HEK293 (cell line): ENCODE results near the gene PIP4K2B.

ENCODE experiments used
- CTCF ChIA-PET: fragments of 350-600 bp; formaldehyde crosslinking; extraction: SDS; loops from one replicate; lab custom pipeline; 2021; ENCODE audit warnings: antibody characterized with exemption; lab: Yijun Ruan, JAX
- POLR2A ChIA-PET: fragments of 300-600 bp; formaldehyde crosslinking; extraction: SDS; loops from one replicate; lab custom pipeline; 2020; ENCODE audit warnings: antibody characterized with exemption, inconsistent platforms; lab: Yijun Ruan, JAX
- H3K27ac ChIP-seq: fragments of 200-500 bp; sonication (Bioruptor generic); 2 replicates; pipeline ENCODE4 v1.5.1; 2014; ENCODE audit warnings: low read depth, low read length, control low read depth, inconsistent platforms; ENCODE audit errors: extremely low read depth
- H3K36me3 ChIP-seq, 2 experiments: fragments of 200-500 bp in 1 of 2; sonication (Bioruptor generic) in 1 of 2; 1 replicate in 1 of 2; 2 replicates in 1 of 2; pipeline ENCODE4 v1.5.1; 2014 to 2017; ENCODE audit warnings: inconsistent platforms in 2 of 2, low read length in 2 of 2; ENCODE audit not compliant: control insufficient read depth in 2 of 2, insufficient read depth in 1 of 2
- H3K4me1 ChIP-seq: fragments of 200-500 bp; sonication (Bioruptor generic); 2 replicates; pipeline ENCODE4 v1.5.1; 2014; ENCODE audit warnings: mild to moderate bottlenecking, low read length, inconsistent platforms; ENCODE audit not compliant: control insufficient read depth, insufficient read depth
- H3K4me3 ChIP-seq: 2 replicates; pipeline ENCODE4 v1.5.1; 2011; ENCODE audit warnings: low read depth, mild to moderate bottlenecking, control low read depth, low read length, moderate library complexity
- H3K9me3 ChIP-seq: fragments of 200-500 bp; sonication (Bioruptor generic); 2 replicates; pipeline ENCODE4 v1.5.1; 2014; ENCODE audit warnings: low read depth, low read length, inconsistent platforms; ENCODE audit not compliant: control insufficient read depth, insufficient read depth
- EGR2 ChIP-seq: fragments of 450-650 bp; formaldehyde crosslinking; IDR thresholded peaks from 2 replicates; pipeline ENCODE4 v1.5.1; 2016; ENCODE audit warnings: low read depth, missing biosample characterization, missing genetic modification characterization
- GLIS1 ChIP-seq: fragments of 450-650 bp; formaldehyde crosslinking; IDR thresholded peaks from 2 replicates; pipeline ENCODE4 v1.5.1; 2016; ENCODE audit warnings: missing biosample characterization, missing genetic modification characterization
- GLIS2 ChIP-seq: fragments of 450-650 bp; formaldehyde crosslinking; IDR thresholded peaks from 2 replicates; pipeline ENCODE4 v1.5.1; 2016; ENCODE audit warnings: missing biosample characterization, missing genetic modification characterization
- KLF1 ChIP-seq: fragments of 450-650 bp; formaldehyde crosslinking; IDR thresholded peaks from 2 replicates; pipeline ENCODE4 v1.5.1; 2016; ENCODE audit warnings: missing biosample characterization, missing genetic modification characterization
- ZNF248 ChIP-seq: fragments of 450-650 bp; formaldehyde crosslinking; IDR thresholded peaks from 2 replicates; pipeline ENCODE4 v1.5.1; 2017; ENCODE audit warnings: missing biosample characterization, missing genetic modification characterization
- ZNF266 ChIP-seq: fragments of 450-650 bp; formaldehyde crosslinking; IDR thresholded peaks from 2 replicates; pipeline ENCODE4 v1.5.1; 2016; ENCODE audit warnings: missing biosample characterization, missing genetic modification characterization, low read depth
- ZNF324 ChIP-seq: fragments of 450-650 bp; formaldehyde crosslinking; IDR thresholded peaks from 2 replicates; pipeline ENCODE4 v1.5.1; 2016; ENCODE audit warnings: missing biosample characterization, missing genetic modification characterization
- ZNF585B ChIP-seq: fragments of 450-650 bp; formaldehyde crosslinking; IDR thresholded peaks from 2 replicates; pipeline ENCODE4 v1.5.1; 2016; ENCODE audit warnings: missing biosample characterization, missing genetic modification characterization
- ZNF76 ChIP-seq: fragments of 450-650 bp; formaldehyde crosslinking; IDR thresholded peaks from 2 replicates; pipeline ENCODE4; 2016; ENCODE audit warnings: low read depth, missing biosample characterization, missing genetic modification characterization, borderline replicate concordance
- TF ChIP-seq, protein P1 (sequence below): fragments of 450-650 bp; formaldehyde crosslinking; IDR thresholded peaks from 2 replicates; pipeline ENCODE4 v1.5.1; 2016; ENCODE audit warnings: missing biosample characterization, missing genetic modification characterization
- TF ChIP-seq, protein P2 (sequence below): fragments of 450-650 bp; formaldehyde crosslinking; IDR thresholded peaks from 2 replicates; pipeline ENCODE4 v1.5.1; 2016; ENCODE audit warnings: missing biosample characterization, missing genetic modification characterization
- TF ChIP-seq, protein P3 (sequence below): fragments of 450-650 bp; formaldehyde crosslinking; IDR thresholded peaks from 2 replicates; pipeline ENCODE4 v1.5.1; 2016; ENCODE audit warnings: missing biosample characterization, missing genetic modification characterization
- TF ChIP-seq, protein P4 (sequence below): fragments of 450-650 bp; formaldehyde crosslinking; IDR thresholded peaks from 2 replicates; pipeline ENCODE4 v1.5.1; 2017; ENCODE audit warnings: missing biosample characterization, missing genetic modification characterization
- TF ChIP-seq, protein P5 (sequence below): fragments of 450-650 bp; formaldehyde crosslinking; IDR thresholded peaks from 2 replicates; pipeline ENCODE4 v1.5.1; 2016; ENCODE audit warnings: missing biosample characterization, missing genetic modification characterization

Gene PIP4K2B

DNA sequence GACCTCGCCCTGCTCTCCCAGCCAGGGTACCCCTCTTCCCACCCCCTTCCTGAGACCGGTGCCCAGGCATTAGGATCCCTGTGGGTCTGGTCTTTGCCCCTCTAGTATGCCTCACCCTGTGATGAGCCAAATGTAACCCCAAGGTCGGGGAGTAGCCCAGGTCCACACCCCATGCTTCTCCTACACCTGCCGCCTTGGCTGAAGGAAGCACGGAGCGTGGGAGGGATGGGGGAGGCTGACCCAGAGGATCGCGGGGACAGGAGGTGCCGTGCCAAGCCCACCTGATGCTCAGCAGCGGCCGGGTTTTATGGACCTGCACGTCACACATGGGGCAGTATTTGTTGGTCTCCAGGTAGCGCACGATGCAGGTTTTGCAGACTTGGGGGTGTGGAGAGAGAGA, 60.1 kb downstream of the PIP4K2B start:
- ChIA-PET POLR2A (no interaction called here), CTCF (no interaction called here)
- Histone ChIP-seq H3K9me3 (no peaks in the 10 kb centered on the region), H3K36me3 (peaks cover 13 to 57% of the 10 kb centered on the region in 2 experiments; a peak in 2 of 3 replicates), H3K27ac (no peak overlapping the region), H3K4me3 (no peak overlapping the region), H3K4me1 (peaks cover 18% of the 10 kb centered on the region)
- TF ChIP-seq EGR2: 0 out of 2 replicates have a peak, but pooled peaks have one; percentile 7
- TF ChIP-seq, protein P1, sequence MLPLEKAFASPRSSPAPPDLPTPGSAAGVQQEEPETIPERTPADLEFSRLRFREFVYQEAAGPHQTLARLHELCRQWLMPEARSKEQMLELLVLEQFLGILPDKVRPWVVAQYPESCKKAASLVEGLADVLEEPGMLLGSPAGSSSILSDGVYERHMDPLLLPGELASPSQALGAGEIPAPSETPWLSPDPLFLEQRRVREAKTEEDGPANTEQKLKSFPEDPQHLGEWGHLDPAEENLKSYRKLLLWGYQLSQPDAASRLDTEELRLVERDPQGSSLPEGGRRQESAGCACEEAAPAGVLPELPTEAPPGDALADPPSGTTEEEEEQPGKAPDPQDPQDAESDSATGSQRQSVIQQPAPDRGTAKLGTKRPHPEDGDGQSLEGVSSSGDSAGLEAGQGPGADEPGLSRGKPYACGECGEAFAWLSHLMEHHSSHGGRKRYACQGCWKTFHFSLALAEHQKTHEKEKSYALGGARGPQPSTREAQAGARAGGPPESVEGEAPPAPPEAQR (tag by site-specific recombination): no peak

DNA sequence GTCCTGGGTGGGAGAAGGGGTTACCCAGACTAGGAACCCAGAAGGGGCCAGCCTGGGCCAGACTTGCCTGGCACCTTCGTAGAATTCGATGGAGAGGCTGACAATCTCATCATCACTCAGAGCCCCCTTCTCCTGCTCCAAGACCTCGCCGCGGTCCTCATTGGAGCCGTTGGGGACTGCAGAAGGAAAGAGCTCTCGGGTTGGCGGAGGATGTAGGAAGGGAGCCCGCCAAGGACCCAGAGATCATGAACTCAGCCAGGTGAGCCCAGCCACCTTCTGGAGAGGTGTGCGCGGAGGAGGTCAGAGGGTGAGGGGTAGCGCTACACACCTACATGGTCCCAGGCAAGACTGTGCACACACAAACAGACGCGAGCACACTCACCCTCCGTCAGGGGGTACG, 60.7 kb downstream of the PIP4K2B start:
- Histone ChIP-seq H3K36me3 (peaks cover 13 to 63% of the 10 kb centered on the region in 2 experiments; a peak in 2 of 3 replicates), H3K4me1 (peaks cover 14% of the 10 kb centered on the region), H3K9me3 (no peaks in the 10 kb centered on the region)
- POLR2A ChIA-PET: no interaction called here
- TF ChIP-seq, protein P2, sequence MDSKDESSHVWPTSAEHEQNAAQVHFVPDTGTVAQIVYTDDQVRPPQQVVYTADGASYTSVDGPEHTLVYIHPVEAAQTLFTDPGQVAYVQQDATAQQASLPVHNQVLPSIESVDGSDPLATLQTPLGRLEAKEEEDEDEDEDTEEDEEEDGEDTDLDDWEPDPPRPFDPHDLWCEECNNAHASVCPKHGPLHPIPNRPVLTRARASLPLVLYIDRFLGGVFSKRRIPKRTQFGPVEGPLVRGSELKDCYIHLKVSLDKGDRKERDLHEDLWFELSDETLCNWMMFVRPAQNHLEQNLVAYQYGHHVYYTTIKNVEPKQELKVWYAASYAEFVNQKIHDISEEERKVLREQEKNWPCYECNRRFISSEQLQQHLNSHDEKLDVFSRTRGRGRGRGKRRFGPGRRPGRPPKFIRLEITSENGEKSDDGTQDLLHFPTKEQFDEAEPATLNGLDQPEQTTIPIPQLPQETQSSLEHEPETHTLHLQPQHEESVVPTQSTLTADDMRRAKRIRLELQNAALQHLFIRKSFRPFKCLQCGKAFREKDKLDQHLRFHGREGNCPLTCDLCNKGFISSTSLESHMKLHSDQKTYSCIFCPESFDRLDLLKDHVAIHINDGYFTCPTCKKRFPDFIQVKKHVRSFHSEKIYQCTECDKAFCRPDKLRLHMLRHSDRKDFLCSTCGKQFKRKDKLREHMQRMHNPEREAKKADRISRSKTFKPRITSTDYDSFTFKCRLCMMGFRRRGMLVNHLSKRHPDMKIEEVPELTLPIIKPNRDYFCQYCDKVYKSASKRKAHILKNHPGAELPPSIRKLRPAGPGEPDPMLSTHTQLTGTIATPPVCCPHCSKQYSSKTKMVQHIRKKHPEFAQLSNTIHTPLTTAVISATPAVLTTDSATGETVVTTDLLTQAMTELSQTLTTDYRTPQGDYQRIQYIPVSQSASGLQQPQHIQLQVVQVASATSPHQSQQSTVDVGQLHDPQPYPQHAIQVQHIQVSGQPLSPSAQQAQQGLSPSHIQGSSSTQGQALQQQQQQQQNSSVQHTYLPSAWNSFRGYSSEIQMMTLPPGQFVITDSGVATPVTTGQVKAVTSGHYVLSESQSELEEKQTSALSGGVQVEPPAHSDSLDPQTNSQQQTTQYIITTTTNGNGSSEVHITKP (tag by site-specific recombination): no peak
- TF ChIP-seq GLIS2 (tag by site-specific recombination) (no peak), ZNF76 (tag by site-specific recombination) (no peak), ZNF585B (tag by site-specific recombination) (no peak), GLIS1 (tag by site-specific recombination) (no peak), ZNF324 (tag by site-specific recombination) (no peak)
- TF ChIP-seq, protein P3, sequence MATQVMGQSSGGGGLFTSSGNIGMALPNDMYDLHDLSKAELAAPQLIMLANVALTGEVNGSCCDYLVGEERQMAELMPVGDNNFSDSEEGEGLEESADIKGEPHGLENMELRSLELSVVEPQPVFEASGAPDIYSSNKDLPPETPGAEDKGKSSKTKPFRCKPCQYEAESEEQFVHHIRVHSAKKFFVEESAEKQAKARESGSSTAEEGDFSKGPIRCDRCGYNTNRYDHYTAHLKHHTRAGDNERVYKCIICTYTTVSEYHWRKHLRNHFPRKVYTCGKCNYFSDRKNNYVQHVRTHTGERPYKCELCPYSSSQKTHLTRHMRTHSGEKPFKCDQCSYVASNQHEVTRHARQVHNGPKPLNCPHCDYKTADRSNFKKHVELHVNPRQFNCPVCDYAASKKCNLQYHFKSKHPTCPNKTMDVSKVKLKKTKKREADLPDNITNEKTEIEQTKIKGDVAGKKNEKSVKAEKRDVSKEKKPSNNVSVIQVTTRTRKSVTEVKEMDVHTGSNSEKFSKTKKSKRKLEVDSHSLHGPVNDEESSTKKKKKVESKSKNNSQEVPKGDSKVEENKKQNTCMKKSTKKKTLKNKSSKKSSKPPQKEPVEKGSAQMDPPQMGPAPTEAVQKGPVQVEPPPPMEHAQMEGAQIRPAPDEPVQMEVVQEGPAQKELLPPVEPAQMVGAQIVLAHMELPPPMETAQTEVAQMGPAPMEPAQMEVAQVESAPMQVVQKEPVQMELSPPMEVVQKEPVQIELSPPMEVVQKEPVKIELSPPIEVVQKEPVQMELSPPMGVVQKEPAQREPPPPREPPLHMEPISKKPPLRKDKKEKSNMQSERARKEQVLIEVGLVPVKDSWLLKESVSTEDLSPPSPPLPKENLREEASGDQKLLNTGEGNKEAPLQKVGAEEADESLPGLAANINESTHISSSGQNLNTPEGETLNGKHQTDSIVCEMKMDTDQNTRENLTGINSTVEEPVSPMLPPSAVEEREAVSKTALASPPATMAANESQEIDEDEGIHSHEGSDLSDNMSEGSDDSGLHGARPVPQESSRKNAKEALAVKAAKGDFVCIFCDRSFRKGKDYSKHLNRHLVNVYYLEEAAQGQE (tag by site-specific recombination): no peak
- TF ChIP-seq, all 188 proteins: peak for 0
- H3K27ac ChIP-seq: no peak overlapping the region
- no peak overlapping the region for H3K4me3 ChIP-seq
- CTCF ChIA-PET: interaction anchor here (1.5 kb wide), 1 partner anchor 11 kb away, joined by 3 read pairs; no protein-coding TSS in a partner anchor

DNA sequence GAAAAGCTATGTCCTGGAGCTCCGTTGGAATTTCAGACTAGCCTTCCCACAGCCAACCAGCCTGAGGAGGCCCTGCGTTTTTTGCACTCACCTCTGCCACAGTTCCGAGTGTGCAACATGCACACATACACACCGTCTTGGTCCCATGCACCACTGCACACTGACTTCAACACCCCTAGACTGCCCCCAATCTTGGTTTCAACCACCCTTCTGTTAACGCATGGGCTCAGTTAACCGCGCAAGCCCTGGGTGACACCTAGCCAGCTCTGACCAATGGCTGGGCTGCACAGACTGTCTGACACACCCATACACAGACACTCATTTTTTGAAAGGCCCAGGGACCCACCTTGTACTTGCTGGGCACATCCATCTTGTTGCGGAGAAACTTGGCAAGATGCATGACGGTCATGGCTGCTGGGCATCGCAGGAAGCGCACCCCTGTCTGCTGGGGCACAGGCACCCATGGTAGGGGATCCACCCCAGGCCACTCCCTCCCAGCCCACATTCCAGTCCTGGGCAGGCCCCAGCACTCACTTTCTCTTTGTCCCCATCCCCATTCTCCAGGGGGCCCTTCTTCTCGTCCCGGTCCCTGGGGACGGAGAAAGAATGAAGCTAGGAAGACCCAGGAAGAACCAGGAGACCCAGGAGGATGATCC, 61.2 kb downstream of the PIP4K2B start:
- POLR2A ChIA-PET: interaction anchor here (0.6 kb wide), 1 partner anchor 56 kb away, joined by 3 read pairs; no protein-coding TSS in a partner anchor
- H3K36me3 ChIP-seq: peaks cover 13 to 68% of the 10 kb centered on the region in 2 experiments; a peak in 2 of 3 replicates
- TF ChIP-seq, protein P4, sequence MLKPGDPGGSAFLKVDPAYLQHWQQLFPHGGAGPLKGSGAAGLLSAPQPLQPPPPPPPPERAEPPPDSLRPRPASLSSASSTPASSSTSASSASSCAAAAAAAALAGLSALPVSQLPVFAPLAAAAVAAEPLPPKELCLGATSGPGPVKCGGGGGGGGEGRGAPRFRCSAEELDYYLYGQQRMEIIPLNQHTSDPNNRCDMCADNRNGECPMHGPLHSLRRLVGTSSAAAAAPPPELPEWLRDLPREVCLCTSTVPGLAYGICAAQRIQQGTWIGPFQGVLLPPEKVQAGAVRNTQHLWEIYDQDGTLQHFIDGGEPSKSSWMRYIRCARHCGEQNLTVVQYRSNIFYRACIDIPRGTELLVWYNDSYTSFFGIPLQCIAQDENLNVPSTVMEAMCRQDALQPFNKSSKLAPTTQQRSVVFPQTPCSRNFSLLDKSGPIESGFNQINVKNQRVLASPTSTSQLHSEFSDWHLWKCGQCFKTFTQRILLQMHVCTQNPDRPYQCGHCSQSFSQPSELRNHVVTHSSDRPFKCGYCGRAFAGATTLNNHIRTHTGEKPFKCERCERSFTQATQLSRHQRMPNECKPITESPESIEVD: no peak
- TF ChIP-seq ZNF266 (tag by site-specific recombination): no peak
- TF ChIP-seq ZNF248: no peak
- peak; percentile 81 for TF ChIP-seq KLF1
- no peak for TF ChIP-seq ZNF324 (tag by site-specific recombination)
- TF ChIP-seq, protein P5, sequence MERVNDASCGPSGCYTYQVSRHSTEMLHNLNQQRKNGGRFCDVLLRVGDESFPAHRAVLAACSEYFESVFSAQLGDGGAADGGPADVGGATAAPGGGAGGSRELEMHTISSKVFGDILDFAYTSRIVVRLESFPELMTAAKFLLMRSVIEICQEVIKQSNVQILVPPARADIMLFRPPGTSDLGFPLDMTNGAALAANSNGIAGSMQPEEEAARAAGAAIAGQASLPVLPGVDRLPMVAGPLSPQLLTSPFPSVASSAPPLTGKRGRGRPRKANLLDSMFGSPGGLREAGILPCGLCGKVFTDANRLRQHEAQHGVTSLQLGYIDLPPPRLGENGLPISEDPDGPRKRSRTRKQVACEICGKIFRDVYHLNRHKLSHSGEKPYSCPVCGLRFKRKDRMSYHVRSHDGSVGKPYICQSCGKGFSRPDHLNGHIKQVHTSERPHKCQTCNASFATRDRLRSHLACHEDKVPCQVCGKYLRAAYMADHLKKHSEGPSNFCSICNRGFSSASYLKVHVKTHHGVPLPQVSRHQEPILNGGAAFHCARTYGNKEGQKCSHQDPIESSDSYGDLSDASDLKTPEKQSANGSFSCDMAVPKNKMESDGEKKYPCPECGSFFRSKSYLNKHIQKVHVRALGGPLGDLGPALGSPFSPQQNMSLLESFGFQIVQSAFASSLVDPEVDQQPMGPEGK (tag by site-specific recombination): no peak

More for the DNA sequence above, 61.2 kb downstream of the PIP4K2B start:
- Histone ChIP-seq H3K27ac (no peak overlapping the region), H3K4me1 (peaks cover 9% of the 10 kb centered on the region), H3K9me3 (no peaks in the 10 kb centered on the region), H3K4me3 (no peak overlapping the region)
- CTCF ChIA-PET: interaction anchor here (0.6 to 3.2 kb wide), 3 partner anchors 11 to 74 kb away, joined by 3 to 15 read pairs (median 3); no protein-coding TSS in a partner anchor
